ENCODE results near the gene PXT1. TPM values are rescaled to one million over a fixed set of nuclear protein-coding genes. Genes with fewer than 3 reads are reported as not detected.

PXT1 gene
- total and polyA plus RNA-seq, 4 donors: 0.10 to 0.53 (median 0.12) TPM

GRCh38 chr6:36386495-36387439, 55.9 kb downstream of the PXT1 start:
- H3K4me3 ChIP-seq (ENCODE audit: low read depth, low read length): peak overlapping the region; percentile 53
- H3K27me3 ChIP-seq (ENCODE audit: control insufficient read depth, insufficient read depth, low read length): peaks cover 38% of the 10 kb centered on the region
- peak in 4 of 6 donors; percentile 22 to 65 (median 38) for DNase-seq (ENCODE audit: low read depth in 4 of 6, low spot score in 6 of 6)
- H3K4me1 ChIP-seq (ENCODE audit: control insufficient read depth, insufficient read depth, low read length): peaks cover 27% of the 10 kb centered on the region
- no peak overlapping the region for H3K27ac ChIP-seq (ENCODE audit: low read depth, low read length)
- no peaks in the 10 kb centered on the region for H3K36me3 ChIP-seq (ENCODE audit: control insufficient read depth, insufficient read depth, low read length)
- no peaks in the 10 kb centered on the region for H3K9me3 ChIP-seq (ENCODE audit: control insufficient read depth, insufficient read depth, low read length)
- WGBS (ENCODE audit: insufficient coverage): 3% methylated on average over 31 of the region's 33 CpGs

GRCh38 chr6:36384095-36384494, 58.6 kb downstream of the PXT1 start:
- H3K27ac ChIP-seq (ENCODE audit: low read depth, low read length): no peak overlapping the region
- peaks cover 27% of the 10 kb centered on the region for H3K4me1 ChIP-seq (ENCODE audit: control insufficient read depth, insufficient read depth, low read length)
- no peaks in the 10 kb centered on the region for H3K9me3 ChIP-seq (ENCODE audit: control insufficient read depth, insufficient read depth, low read length)
- 89% methylated on average over 1 of the region's 2 CpGs for WGBS (ENCODE audit: insufficient coverage)
- H3K36me3 ChIP-seq (ENCODE audit: control insufficient read depth, insufficient read depth, low read length): no peaks in the 10 kb centered on the region
- no peak overlapping the region for H3K4me3 ChIP-seq (ENCODE audit: low read depth, low read length)
- H3K27me3 ChIP-seq (ENCODE audit: control insufficient read depth, insufficient read depth, low read length): peaks cover 35% of the 10 kb centered on the region
- no peak for DNase-seq (ENCODE audit: low read depth in 4 of 6, low spot score in 6 of 6)

- peaks cover 31% of the 10 kb centered on the region for H3K27me3 ChIP-seq (ENCODE audit: control insufficient read depth, insufficient read depth, low read length)
- 86% methylated on average over 1 of the region's 2 CpGs for WGBS (ENCODE audit: insufficient coverage)
- DNase-seq (ENCODE audit: low read depth in 4 of 6, low spot score in 6 of 6): no peak
- H3K4me1 ChIP-seq (ENCODE audit: control insufficient read depth, insufficient read depth, low read length): peaks cover 27% of the 10 kb centered on the region
- no peak overlapping the region for H3K4me3 ChIP-seq (ENCODE audit: low read depth, low read length)
- H3K27ac ChIP-seq (ENCODE audit: low read depth, low read length): no peak overlapping the region
- no peaks in the 10 kb centered on the region for H3K36me3 ChIP-seq (ENCODE audit: control insufficient read depth, insufficient read depth, low read length)
- no peaks in the 10 kb centered on the region for H3K9me3 ChIP-seq (ENCODE audit: control insufficient read depth, insufficient read depth, low read length)
Measured at GRCh38 chr6:36383606-36384005, 59.0 kb downstream of the PXT1 start.

DNA sequence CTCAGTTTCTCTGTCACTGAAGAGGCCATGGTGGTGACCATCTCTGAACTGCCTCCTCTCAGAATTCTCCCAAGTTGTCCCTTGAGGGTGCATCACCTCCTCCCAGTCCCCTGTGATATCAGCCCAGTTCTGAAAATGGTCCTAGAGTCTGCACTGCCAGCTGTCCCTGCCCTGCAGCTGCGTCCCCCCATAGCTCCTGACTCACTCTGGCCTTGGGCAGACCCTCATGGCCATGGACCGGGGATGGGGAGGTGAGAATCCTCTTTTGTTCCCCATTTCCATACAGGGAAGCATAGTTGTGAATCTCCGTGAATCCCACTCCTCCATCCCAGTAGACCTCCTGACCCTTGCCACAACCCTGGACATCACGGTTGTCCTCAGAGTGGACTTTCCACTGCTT, 59.7 kb downstream of the PXT1 start:
- no peak overlapping the region for H3K27ac ChIP-seq (ENCODE audit: low read depth, low read length)
- no peak overlapping the region for H3K4me3 ChIP-seq (ENCODE audit: low read depth, low read length)
- 53% methylated on average over 3 of the region's 4 CpGs for WGBS (ENCODE audit: insufficient coverage)
- H3K36me3 ChIP-seq (ENCODE audit: control insufficient read depth, insufficient read depth, low read length): no peaks in the 10 kb centered on the region
- H3K27me3 ChIP-seq (ENCODE audit: control insufficient read depth, insufficient read depth, low read length): peaks cover 25% of the 10 kb centered on the region
- peaks cover 24% of the 10 kb centered on the region for H3K4me1 ChIP-seq (ENCODE audit: control insufficient read depth, insufficient read depth, low read length)
- no peaks in the 10 kb centered on the region for H3K9me3 ChIP-seq (ENCODE audit: control insufficient read depth, insufficient read depth, low read length)
- no peak for DNase-seq (ENCODE audit: low read depth in 4 of 6, low spot score in 6 of 6)

- no peaks in the 10 kb centered on the region for H3K36me3 ChIP-seq (ENCODE audit: control insufficient read depth, insufficient read depth, low read length)
- no peak overlapping the region for H3K27ac ChIP-seq (ENCODE audit: low read depth, low read length)
- H3K9me3 ChIP-seq (ENCODE audit: control insufficient read depth, insufficient read depth, low read length): no peaks in the 10 kb centered on the region
- WGBS (ENCODE audit: insufficient coverage): 78% methylated on average over 5 of the region's 9 CpGs
- peaks cover 13% of the 10 kb centered on the region for H3K4me1 ChIP-seq (ENCODE audit: control insufficient read depth, insufficient read depth, low read length)
- DNase-seq (ENCODE audit: low read depth in 4 of 6, low spot score in 6 of 6): no peak
- H3K4me3 ChIP-seq (ENCODE audit: low read depth, low read length): no peak overlapping the region
- H3K27me3 ChIP-seq (ENCODE audit: control insufficient read depth, insufficient read depth, low read length): peaks cover 13% of the 10 kb centered on the region
Measured at GRCh38 chr6:36381502-36382389, 60.9 kb downstream of the PXT1 start.

GRCh38 chr6:36380166-36380565, 62.5 kb downstream of the PXT1 start:
- no peaks in the 10 kb centered on the region for H3K27me3 ChIP-seq (ENCODE audit: control insufficient read depth, insufficient read depth, low read length)
- no peak overlapping the region for H3K4me3 ChIP-seq (ENCODE audit: low read depth, low read length)
- no peak overlapping the region for H3K27ac ChIP-seq (ENCODE audit: low read depth, low read length)
- peaks cover 4% of the 10 kb centered on the region for H3K4me1 ChIP-seq (ENCODE audit: control insufficient read depth, insufficient read depth, low read length)
- H3K9me3 ChIP-seq (ENCODE audit: control insufficient read depth, insufficient read depth, low read length): no peaks in the 10 kb centered on the region
- no peaks in the 10 kb centered on the region for H3K36me3 ChIP-seq (ENCODE audit: control insufficient read depth, insufficient read depth, low read length)
- DNase-seq (ENCODE audit: low read depth in 4 of 6, low spot score in 6 of 6): no peak
- 88% methylated on average over 4 of the region's 4 CpGs for WGBS (ENCODE audit: insufficient coverage)

DNA sequence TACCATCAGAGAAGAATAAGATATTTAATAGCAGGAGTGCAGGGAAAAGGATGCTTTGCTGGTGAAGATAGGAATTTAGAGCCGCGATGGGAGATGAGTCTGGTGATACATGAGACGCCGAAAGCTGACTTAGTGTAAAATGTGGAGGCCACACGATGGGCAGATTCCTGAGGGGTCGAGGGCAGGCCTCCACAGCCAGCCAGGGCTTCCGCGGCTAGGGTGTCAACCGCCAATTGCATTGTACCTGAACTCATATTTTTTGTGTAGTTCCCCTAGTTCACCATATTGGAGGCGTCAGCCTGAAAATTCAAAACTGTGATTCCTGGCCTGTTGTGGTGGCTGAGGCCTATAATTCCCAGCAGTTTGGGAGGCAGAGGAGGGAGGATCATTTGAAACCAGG, 63.7 kb downstream of the PXT1 start:
- DNase-seq (ENCODE audit: low read depth in 4 of 6, low spot score in 6 of 6): no peak
- H3K4me3 ChIP-seq (ENCODE audit: low read depth, low read length): no peak overlapping the region
- peaks cover 4% of the 10 kb centered on the region for H3K4me1 ChIP-seq (ENCODE audit: control insufficient read depth, insufficient read depth, low read length)
- no peaks in the 10 kb centered on the region for H3K36me3 ChIP-seq (ENCODE audit: control insufficient read depth, insufficient read depth, low read length)
- H3K9me3 ChIP-seq (ENCODE audit: control insufficient read depth, insufficient read depth, low read length): no peaks in the 10 kb centered on the region
- no peak overlapping the region for H3K27ac ChIP-seq (ENCODE audit: low read depth, low read length)
- H3K27me3 ChIP-seq (ENCODE audit: control insufficient read depth, insufficient read depth, low read length): no peaks in the 10 kb centered on the region
- 94% methylated on average over 9 of the region's 10 CpGs for WGBS (ENCODE audit: insufficient coverage)

GRCh38 chr6:36378243-36378920, 64.3 kb downstream of the PXT1 start:
- no peaks in the 10 kb centered on the region for H3K27me3 ChIP-seq (ENCODE audit: control insufficient read depth, insufficient read depth, low read length)
- WGBS (ENCODE audit: insufficient coverage): 83% methylated on average over 2 of the region's 4 CpGs
- H3K4me3 ChIP-seq (ENCODE audit: low read depth, low read length): no peak overlapping the region
- peaks cover 4% of the 10 kb centered on the region for H3K4me1 ChIP-seq (ENCODE audit: control insufficient read depth, insufficient read depth, low read length)
- H3K27ac ChIP-seq (ENCODE audit: low read depth, low read length): no peak overlapping the region
- H3K36me3 ChIP-seq (ENCODE audit: control insufficient read depth, insufficient read depth, low read length): no peaks in the 10 kb centered on the region
- no peak for DNase-seq (ENCODE audit: low read depth in 4 of 6, low spot score in 6 of 6)
- no peaks in the 10 kb centered on the region for H3K9me3 ChIP-seq (ENCODE audit: control insufficient read depth, insufficient read depth, low read length)

DNA sequence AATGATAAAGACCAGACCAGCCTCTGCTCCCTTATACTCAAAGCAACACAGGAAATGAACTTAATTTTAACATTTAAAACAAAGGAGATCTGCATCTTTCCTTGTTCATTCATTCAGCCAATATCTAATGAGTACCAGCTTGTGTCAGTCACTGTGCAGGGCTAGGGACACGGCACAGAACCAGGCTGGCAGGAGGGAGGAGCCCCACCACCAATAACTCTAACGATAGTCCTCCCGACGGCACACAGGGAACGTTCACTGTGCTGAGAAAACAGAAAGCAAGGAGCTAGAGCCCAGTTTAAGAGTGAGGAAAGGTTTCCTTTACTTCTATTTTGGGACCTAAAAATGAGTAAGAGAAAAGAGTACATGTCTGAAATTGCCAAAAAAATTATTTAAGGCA, 65.1 kb downstream of the PXT1 start:
- DNase-seq (ENCODE audit: low read depth in 4 of 6, low spot score in 6 of 6): no peak
- 20% methylated on average over 1 of the region's 5 CpGs for WGBS (ENCODE audit: insufficient coverage)
- Histone ChIP-seq H3K27me3 (ENCODE audit: control insufficient read depth, insufficient read depth, low read length) (no peaks in the 10 kb centered on the region), H3K27ac (ENCODE audit: low read depth, low read length) (no peak overlapping the region), H3K4me1 (ENCODE audit: control insufficient read depth, insufficient read depth, low read length) (no peaks in the 10 kb centered on the region), H3K9me3 (ENCODE audit: control insufficient read depth, insufficient read depth, low read length) (no peaks in the 10 kb centered on the region), H3K36me3 (ENCODE audit: control insufficient read depth, insufficient read depth, low read length) (no peaks in the 10 kb centered on the region), H3K4me3 (ENCODE audit: low read depth, low read length) (no peak overlapping the region)

Measured in spinal cord (tissue), 10 donors.